Glutamatergic neuron (in vitro differentiated cells): ENCODE measurements around the gene BTNL3. TPM values are rescaled to one million over a fixed set of nuclear protein-coding genes. Genes with fewer than 3 reads are reported as not detected.

Source experiments
- DNase-seq: peaks from one replicate; pipeline ENCODE4 v3.0.0; 2022
- H3K27ac Mint-ChIP-seq: one replicate; pipeline ENCODE4 v1.8.0; 2020; ENCODE audit warnings: mild to moderate bottlenecking, mixed read lengths, inconsistent platforms; ENCODE audit not compliant: unreplicated experiment
- H3K27me3 Mint-ChIP-seq: one replicate; pipeline ENCODE4 v1.8.0; 2020; ENCODE audit warnings: mild to moderate bottlenecking, moderate library complexity, mixed read lengths, inconsistent platforms; ENCODE audit not compliant: unreplicated experiment
- H3K36me3 Mint-ChIP-seq: one replicate; pipeline ENCODE4 v1.8.0; 2020; ENCODE audit warnings: mild to moderate bottlenecking, mixed read lengths, inconsistent platforms; ENCODE audit not compliant: unreplicated experiment
- H3K4me1 Mint-ChIP-seq: one replicate; pipeline ENCODE4 v1.8.0; 2020; ENCODE audit warnings: mild to moderate bottlenecking, low read depth, mixed read lengths, inconsistent platforms; ENCODE audit not compliant: unreplicated experiment
- H3K4me3 Mint-ChIP-seq: one replicate; pipeline ENCODE4 v1.8.0; 2020; ENCODE audit warnings: mild to moderate bottlenecking, mixed read lengths, inconsistent platforms; ENCODE audit not compliant: unreplicated experiment
- H3K9me3 Mint-ChIP-seq: one replicate; pipeline ENCODE4 v1.8.0; 2020; ENCODE audit warnings: mild to moderate bottlenecking, moderate library complexity, mixed read lengths, inconsistent platforms; ENCODE audit not compliant: unreplicated experiment
- total RNA-seq: library from RNA; stranded (reverse); fragmentation: NEBNext Ultra II Directional; extraction: Animal tissue kit (Norgen Biotek cat#: 25700); gene quantifications from one replicate; pipeline ENCODE4 v1.2.1, GENCODE V29; 2021; ENCODE audit not compliant: unreplicated experiment
- TF ChIP-seq, protein P1 (sequence below): fragments of 200-600 bp; sonication (generic); IDR thresholded peaks from one replicate; pipeline ENCODE4 v1.5.0; 2021; ENCODE audit not compliant: partially characterized antibody, unreplicated experiment

Gene BTNL3
- total RNA-seq, 1 donor from 2014 or later, result not detected

DNA sequence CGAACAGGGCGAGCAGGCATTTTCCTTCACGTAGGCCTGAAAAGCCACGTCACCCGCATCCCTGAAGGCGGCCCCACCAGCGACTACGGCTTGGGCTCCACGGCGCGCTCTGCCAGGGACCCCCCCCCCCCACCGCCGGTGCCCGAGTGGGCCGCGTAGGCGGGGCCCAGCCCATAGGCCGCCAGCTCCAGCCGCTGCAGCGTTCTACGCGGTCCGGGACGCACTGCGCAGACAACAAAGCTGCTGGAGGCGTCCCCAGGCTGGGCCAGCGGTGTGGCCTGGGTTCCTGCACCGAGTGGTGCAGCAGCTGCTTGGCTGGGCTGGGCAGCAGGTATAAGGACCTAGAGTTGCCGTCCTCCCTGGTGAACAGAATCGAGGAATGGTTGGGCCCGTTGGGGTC, 18.3 kb upstream of the BTNL3 start:
- TF ChIP-seq, protein P1, sequence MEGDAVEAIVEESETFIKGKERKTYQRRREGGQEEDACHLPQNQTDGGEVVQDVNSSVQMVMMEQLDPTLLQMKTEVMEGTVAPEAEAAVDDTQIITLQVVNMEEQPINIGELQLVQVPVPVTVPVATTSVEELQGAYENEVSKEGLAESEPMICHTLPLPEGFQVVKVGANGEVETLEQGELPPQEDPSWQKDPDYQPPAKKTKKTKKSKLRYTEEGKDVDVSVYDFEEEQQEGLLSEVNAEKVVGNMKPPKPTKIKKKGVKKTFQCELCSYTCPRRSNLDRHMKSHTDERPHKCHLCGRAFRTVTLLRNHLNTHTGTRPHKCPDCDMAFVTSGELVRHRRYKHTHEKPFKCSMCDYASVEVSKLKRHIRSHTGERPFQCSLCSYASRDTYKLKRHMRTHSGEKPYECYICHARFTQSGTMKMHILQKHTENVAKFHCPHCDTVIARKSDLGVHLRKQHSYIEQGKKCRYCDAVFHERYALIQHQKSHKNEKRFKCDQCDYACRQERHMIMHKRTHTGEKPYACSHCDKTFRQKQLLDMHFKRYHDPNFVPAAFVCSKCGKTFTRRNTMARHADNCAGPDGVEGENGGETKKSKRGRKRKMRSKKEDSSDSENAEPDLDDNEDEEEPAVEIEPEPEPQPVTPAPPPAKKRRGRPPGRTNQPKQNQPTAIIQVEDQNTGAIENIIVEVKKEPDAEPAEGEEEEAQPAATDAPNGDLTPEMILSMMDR, result no peak
- Mint-ChIP-seq H3K36me3 (no peaks in the 10 kb centered on the region), H3K27ac (no peak overlapping the region), H3K4me1 (no peaks in the 10 kb centered on the region), H3K27me3 (no peaks in the 10 kb centered on the region), H3K9me3 (no peaks in the 10 kb centered on the region), H3K4me3 (no peak overlapping the region)
- no peak for DNase-seq

GRCh38 chr5:180970875-180971274, 17.8 kb upstream of the BTNL3 start:
- no peaks in the 10 kb centered on the region for H3K36me3 Mint-ChIP-seq
- DNase-seq, result no peak
- TF ChIP-seq, protein P1, result no peak
- H3K4me3 Mint-ChIP-seq, result no peak overlapping the region
- no peak overlapping the region for H3K27ac Mint-ChIP-seq
- H3K9me3 Mint-ChIP-seq, result no peaks in the 10 kb centered on the region
- no peaks in the 10 kb centered on the region for H3K4me1 Mint-ChIP-seq
- H3K27me3 Mint-ChIP-seq, result no peaks in the 10 kb centered on the region

- Mint-ChIP-seq H3K4me1 (no peaks in the 10 kb centered on the region), H3K27me3 (no peaks in the 10 kb centered on the region), H3K36me3 (no peaks in the 10 kb centered on the region), H3K4me3 (no peak overlapping the region), H3K9me3 (no peaks in the 10 kb centered on the region), H3K27ac (no peak overlapping the region)
- no peak for DNase-seq
- TF ChIP-seq, protein P1, result no peak
These were observed 13.9 kb upstream of the BTNL3 start for GRCh38 chr5:180974612-180975315.

DNA sequence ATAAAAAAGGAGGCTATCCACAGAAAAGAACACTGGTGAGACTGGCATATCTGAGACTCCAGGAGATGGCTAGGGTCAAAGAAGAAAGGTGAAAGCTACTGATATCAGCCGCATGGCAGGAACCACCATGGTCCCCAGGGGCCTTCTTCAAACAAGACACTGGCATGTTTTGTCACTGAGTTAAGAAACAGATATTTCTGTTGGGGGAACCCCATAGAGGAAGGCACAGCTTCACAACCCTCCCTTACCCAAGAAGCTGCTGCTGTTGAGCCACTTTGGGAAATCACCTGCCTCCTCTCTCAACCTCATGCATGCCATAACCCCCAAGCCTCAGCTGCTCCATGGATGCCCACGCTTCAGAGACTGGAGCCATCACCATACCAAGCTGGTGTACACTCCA, 13.3 kb upstream of the BTNL3 start:
- Mint-ChIP-seq H3K9me3 (no peaks in the 10 kb centered on the region), H3K27ac (no peak overlapping the region), H3K27me3 (no peaks in the 10 kb centered on the region), H3K36me3 (no peaks in the 10 kb centered on the region), H3K4me1 (no peaks in the 10 kb centered on the region), H3K4me3 (no peak overlapping the region)
- TF ChIP-seq, protein P1, result no peak
- DNase-seq, result no peak

DNA sequence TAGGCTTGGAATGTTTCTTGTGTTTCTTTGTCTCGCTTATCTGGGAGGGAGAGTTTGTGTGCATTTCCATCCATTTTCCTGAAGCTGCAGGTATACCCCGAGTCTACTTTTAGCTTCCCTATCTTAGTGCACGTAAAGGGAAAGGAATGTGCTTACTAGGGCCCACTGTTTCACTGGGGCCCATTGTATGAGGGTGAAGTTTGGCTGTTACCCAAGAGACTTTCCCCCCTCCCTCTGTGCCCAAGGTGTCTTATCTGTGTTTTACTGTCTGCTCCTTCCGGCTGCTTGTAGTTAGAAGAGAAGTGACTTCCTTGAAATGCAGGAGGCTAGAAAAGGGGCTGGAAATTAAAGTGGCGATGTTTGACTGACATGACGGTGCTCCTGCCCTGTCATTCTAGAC, 12.1 kb upstream of the BTNL3 start:
- H3K27me3 Mint-ChIP-seq, result no peaks in the 10 kb centered on the region
- H3K9me3 Mint-ChIP-seq, result no peaks in the 10 kb centered on the region
- no peak for DNase-seq
- H3K4me1 Mint-ChIP-seq, result no peaks in the 10 kb centered on the region
- TF ChIP-seq, protein P1, result no peak
- no peak overlapping the region for H3K4me3 Mint-ChIP-seq
- no peaks in the 10 kb centered on the region for H3K36me3 Mint-ChIP-seq
- no peak overlapping the region for H3K27ac Mint-ChIP-seq
